Stomach (tissue), 9 donors: Measurements from ENCODE around the gene KNOP1. TPM values are rescaled to one million over a fixed set of nuclear protein-coding genes. Genes with fewer than 3 reads are reported as not detected.

ENCODE experiments used
- DNase-seq, 2 donors: peaks; one replicate each; pipeline versions ENCODE4 v3.0.0 to v3.0.0-alpha.2; 2013 to 2019
- H3K27ac ChIP-seq, 5 donors: fragments of 200-600 bp in 4 of 5; sonication (generic) in 4 of 5; one replicate each; pipeline ENCODE4 v1.5.1; 2013 to 2019; ENCODE audit warnings: mild to moderate bottlenecking in 1 of 5, moderate library complexity in 1 of 5
- H3K27me3 ChIP-seq, 3 donors: fragments of 200-600 bp; sonication (generic); one replicate each; pipeline ENCODE4 v1.5.1; 2017 to 2019; ENCODE audit warnings: mixed run types in 1 of 3
- H3K36me3 ChIP-seq, 4 donors: fragments of 200-600 bp; sonication (generic); 1 replicate in 3 of 4; 2 replicates in 1 of 4; pipeline ENCODE4 v1.5.1; 2016 to 2019
- H3K4me1 ChIP-seq, 4 donors: fragments of 200-600 bp; sonication (generic); one replicate each; pipeline ENCODE4 v1.5.1; 2016 to 2019
- H3K4me3 ChIP-seq, 4 donors: fragments of 200-600 bp; sonication (generic) in 3 of 4; one replicate each; pipeline ENCODE4 v1.5.1; 2016 to 2019; ENCODE audit warnings: mild to moderate bottlenecking in 1 of 4
- H3K9me3 ChIP-seq, 4 donors: fragments of 200-600 bp; sonication (generic); one replicate each; pipeline ENCODE4 v1.5.1; 2016 to 2019
- EP300 ChIP-seq: sonication (generic); formaldehyde crosslinking; IDR thresholded peaks from one replicate; pipeline ENCODE4 v1.6.1; 2017; ENCODE audit warnings: antibody characterized with exemption
- POLR2A ChIP-seq, 4 donors: fragments of 450-650 bp; IDR thresholded peaks; one replicate each; pipeline ENCODE4 v1.6.1; 2016; ENCODE audit warnings: antibody characterized with exemption in 4 of 4, control low read depth in 2 of 4, mild to moderate bottlenecking in 1 of 4, moderate library complexity in 1 of 4
- POLR2AphosphoS5 ChIP-seq, 3 donors: sonication (generic); formaldehyde crosslinking; IDR thresholded peaks; one replicate each; pipeline ENCODE4 v1.6.1; 2016; ENCODE audit warnings: antibody characterized with exemption in 3 of 3
- WGBS, 5 donors: extraction: QIAGEN DNeasy Blood & Tissue Kit in 3 of 5; methylation state at CpG; one replicate each; pipeline versions ENCODE4 v1.1.5 to v1.1.7; 2013 to 2018; 5-methylcytosine and 5-hydroxymethylcytosine counted together
- intact Hi-C: fragments of 100-400 bp; cut with DNase I; formaldehyde crosslinking; loops from one replicate; pipeline ENCODE4 v1.15.1; 2023; ENCODE audit warnings: low total_unique reads
- polyA plus RNA-seq, 3 donors: library from polyadenylated mRNA; stranded (reverse); fragments of 200-250 nt; gene quantifications; one replicate each; pipeline ENCODE4 v1.2.3, GENCODE V29; 2013
- total RNA-seq, 5 donors: library from RNA; depleted of rRNA; stranded (reverse); fragments of >200 nt; gene quantifications; one replicate each; pipeline versions ENCODE4 v1.1.0 to v1.2.3, GENCODE V29; 2014 to 2016
- TF ChIP-seq, protein P1 (sequence below), 7 experiments: fragments of 450-650 bp in 4 of 7; fragments of 200-600 bp in 3 of 7; sonication (generic) in 3 of 7; IDR thresholded peaks; one replicate each; pipeline ENCODE4 v1.5.1; 2016 to 2019; ENCODE audit warnings: antibody characterized with exemption in 7 of 7, control low read depth in 2 of 7, mild to moderate bottlenecking in 1 of 7
- donor health status: healthy with polysubstance abuse.
- donor health status: Bipolar disorder and iron deficiency.
- donor health status: healthy.

Gene KNOP1
- total and polyA plus RNA-seq, 8 donors: 7.2 to 26.3 (median 13.3) TPM

DNA sequence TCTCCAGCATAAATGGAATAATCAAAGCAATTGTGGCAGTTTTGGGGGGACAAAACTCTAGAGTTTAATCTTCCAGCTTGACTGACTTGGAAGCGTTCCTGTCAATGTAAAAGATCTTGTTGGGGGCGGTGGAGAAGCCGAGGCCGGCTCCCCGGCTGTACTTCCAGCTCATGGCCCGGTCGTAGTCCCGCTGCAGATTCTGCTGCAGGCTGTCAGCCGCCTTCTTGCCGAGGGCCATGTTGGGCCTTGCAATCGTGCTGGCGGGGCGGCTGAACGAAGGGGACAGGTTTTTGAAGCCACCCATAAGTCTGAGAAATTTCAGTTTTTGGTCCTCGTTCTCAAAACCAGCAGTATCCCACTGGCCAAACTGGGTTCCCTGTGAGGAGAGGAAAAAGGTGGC is 11.2 kb downstream of the KNOP1 start:
- no peak for DNase-seq
- no peak overlapping the region for H3K4me3 ChIP-seq
- 91 to 97% (median 94%) methylated on average over 11 to 15 of the region's 15 CpGs for WGBS, 5 donors
- intact Hi-C loops: no loop called here
- no peak overlapping the region for H3K27ac ChIP-seq
- peaks cover 4 to 24% (median 8%) of the 10 kb centered on the region in 4 donors for H3K4me1 ChIP-seq
- no peak for TF ChIP-seq POLR2AphosphoS5 (IDR thresholded peaks at IDR 0.05)
- TF ChIP-seq, protein P1, sequence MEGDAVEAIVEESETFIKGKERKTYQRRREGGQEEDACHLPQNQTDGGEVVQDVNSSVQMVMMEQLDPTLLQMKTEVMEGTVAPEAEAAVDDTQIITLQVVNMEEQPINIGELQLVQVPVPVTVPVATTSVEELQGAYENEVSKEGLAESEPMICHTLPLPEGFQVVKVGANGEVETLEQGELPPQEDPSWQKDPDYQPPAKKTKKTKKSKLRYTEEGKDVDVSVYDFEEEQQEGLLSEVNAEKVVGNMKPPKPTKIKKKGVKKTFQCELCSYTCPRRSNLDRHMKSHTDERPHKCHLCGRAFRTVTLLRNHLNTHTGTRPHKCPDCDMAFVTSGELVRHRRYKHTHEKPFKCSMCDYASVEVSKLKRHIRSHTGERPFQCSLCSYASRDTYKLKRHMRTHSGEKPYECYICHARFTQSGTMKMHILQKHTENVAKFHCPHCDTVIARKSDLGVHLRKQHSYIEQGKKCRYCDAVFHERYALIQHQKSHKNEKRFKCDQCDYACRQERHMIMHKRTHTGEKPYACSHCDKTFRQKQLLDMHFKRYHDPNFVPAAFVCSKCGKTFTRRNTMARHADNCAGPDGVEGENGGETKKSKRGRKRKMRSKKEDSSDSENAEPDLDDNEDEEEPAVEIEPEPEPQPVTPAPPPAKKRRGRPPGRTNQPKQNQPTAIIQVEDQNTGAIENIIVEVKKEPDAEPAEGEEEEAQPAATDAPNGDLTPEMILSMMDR (IDR thresholded peaks at IDR 0.05): no peak
- no peak for TF ChIP-seq POLR2A (IDR thresholded peaks at IDR 0.05)
- no peak for TF ChIP-seq EP300
- no peaks in the 10 kb centered on the region for H3K9me3 ChIP-seq
- H3K27me3 ChIP-seq: no peaks in the 10 kb centered on the region
- peaks cover 23 to 91% (median 83%) of the 10 kb centered on the region in 4 donors for H3K36me3 ChIP-seq

DNA sequence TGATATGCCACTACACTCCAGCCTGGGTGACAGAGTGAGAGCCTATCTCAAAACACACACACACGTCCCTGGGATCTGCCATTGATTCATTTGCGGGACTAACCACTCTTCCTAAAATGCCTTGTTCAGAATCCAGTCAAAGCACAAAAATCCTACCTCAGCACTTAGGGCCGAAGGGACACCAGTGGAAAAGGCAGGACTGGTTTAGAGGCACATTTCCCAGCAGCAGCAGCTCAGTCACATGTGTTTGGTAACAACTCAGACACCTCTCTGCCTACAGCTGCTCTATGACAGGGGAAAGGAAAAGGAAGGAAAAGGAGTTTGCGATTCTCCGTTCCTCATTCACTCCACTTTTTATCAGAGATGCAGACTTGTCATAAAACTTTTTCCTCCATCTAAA is 12.2 kb downstream of the KNOP1 start:
- Histone ChIP-seq H3K27me3 (no peaks in the 10 kb centered on the region), H3K9me3 (no peaks in the 10 kb centered on the region), H3K36me3 (peaks cover 23 to 97% (median 91%) of the 10 kb centered on the region in 4 donors), H3K27ac (peak overlapping the region in 3 of 5 donors; percentile 69 to 81 (median 73)), H3K4me1 (peaks cover 1 to 16% (median 8%) of the 10 kb centered on the region in 4 donors), H3K4me3 (no peak overlapping the region)
- intact Hi-C loops: no loop called here
- 78 to 87% (median 84%) methylated on average over 5 of the region's 5 CpGs for WGBS, 5 donors
- TF ChIP-seq EP300 (no peak), POLR2A (IDR thresholded peaks at IDR 0.05) (no peak), POLR2AphosphoS5 (IDR thresholded peaks at IDR 0.05) (no peak)
- TF ChIP-seq, protein P1 (IDR thresholded peaks at IDR 0.05): no peak
- DNase-seq: no peak

DNA sequence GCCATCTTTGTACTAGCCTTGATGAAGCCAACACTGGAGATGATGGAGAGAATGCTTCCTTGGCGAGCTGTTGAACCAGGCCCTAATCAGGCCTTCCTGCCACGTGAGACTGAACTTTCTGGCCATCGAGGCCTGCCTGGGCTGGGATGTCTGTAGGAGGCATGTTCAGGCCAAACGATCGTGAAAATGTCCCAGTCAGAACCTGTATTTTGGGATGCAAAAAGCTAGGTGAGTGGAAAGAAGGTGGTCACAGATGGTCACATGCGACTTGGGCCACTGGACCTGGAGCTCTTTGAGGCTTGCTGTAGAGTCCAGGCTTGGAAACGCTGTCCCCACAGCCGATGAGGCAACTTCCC is 12.9 kb downstream of the KNOP1 start:
- Histone ChIP-seq H3K27me3 (no peaks in the 10 kb centered on the region), H3K36me3 (peaks cover 23 to 100% (median 88%) of the 10 kb centered on the region in 4 donors), H3K9me3 (no peaks in the 10 kb centered on the region), H3K4me3 (no peak overlapping the region), H3K4me1 (peaks cover 9 to 21% (median 14%) of the 10 kb centered on the region in 4 donors), H3K27ac (peak overlapping the region; percentile 6 to 81 (median 69))
- intact Hi-C loops: no loop called here
- no peak for DNase-seq
- TF ChIP-seq EP300: no peak
- TF ChIP-seq POLR2A (IDR thresholded peaks at IDR 0.05): no peak
- TF ChIP-seq, protein P1 (IDR thresholded peaks at IDR 0.05): no peak
- TF ChIP-seq POLR2AphosphoS5 (IDR thresholded peaks at IDR 0.05): no peak
- 94 to 98% (median 94%) methylated on average over 5 to 8 of the region's 8 CpGs for WGBS, 5 donors

DNA sequence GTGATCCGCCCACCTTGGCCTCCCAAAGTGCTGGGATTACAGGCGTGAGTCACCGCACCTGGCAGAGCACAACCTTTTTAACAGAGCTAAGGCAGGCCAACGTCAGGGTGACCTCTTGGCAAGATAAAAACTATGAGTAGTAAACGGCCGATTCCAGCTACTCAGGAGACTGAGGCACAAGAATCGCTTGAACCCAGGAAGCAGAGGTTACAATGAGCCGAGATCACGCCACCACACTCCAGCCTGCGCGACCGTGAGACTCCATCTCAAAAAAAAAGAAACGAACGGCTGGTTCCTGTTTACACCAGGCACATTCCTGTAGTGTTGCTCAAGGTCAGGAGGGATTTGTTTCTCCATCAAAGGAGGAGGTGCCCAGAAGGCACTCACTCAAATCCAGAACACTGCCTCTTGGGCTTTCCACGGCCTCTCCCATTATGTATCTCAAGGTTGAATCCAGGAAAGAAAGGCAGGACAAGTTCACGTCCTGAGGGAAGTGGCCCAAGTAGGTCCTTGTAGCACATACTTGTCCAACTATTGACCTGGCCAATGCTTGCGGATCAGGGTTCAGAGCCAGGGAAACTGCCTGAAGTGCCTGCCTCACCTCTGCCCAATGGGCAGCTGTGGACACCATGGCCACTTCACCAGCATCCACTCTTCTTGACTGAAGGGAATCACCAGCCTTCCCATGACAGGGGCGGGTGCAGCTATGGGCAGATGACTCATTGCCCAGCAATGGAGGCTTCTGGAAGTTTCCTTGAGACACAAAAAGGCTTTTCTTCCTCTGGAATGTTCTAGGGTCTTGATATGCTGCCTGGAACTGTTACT is 13.5 kb downstream of the KNOP1 start:
- WGBS, 5 donors: 66 to 73% (median 71%) methylated on average over 18 of the region's 18 CpGs
- intact Hi-C loops: no loop called here

More for the DNA sequence above, 13.5 kb downstream of the KNOP1 start:
- Histone ChIP-seq H3K27me3 (no peaks in the 10 kb centered on the region), H3K4me3 (no peak overlapping the region), H3K27ac (peak overlapping the region; percentile 30 to 81 (median 69)), H3K9me3 (no peaks in the 10 kb centered on the region), H3K4me1 (peaks cover 15 to 27% (median 19%) of the 10 kb centered on the region in 4 donors), H3K36me3 (peaks cover 23 to 100% (median 87%) of the 10 kb centered on the region in 4 donors)
- DNase-seq: no peak
- TF ChIP-seq POLR2AphosphoS5 (IDR thresholded peaks at IDR 0.05) (peak in 1 of 3 donors; percentile 42), POLR2A (IDR thresholded peaks at IDR 0.05) (no peak)
